ENCODE results near the gene PFN3. TPM values are rescaled to one million over a fixed set of nuclear protein-coding genes. Genes with fewer than 3 reads are reported as not detected.

Gene PFN3
- total RNA-seq, 2 donors from 2014 or later: not detected

DNA sequence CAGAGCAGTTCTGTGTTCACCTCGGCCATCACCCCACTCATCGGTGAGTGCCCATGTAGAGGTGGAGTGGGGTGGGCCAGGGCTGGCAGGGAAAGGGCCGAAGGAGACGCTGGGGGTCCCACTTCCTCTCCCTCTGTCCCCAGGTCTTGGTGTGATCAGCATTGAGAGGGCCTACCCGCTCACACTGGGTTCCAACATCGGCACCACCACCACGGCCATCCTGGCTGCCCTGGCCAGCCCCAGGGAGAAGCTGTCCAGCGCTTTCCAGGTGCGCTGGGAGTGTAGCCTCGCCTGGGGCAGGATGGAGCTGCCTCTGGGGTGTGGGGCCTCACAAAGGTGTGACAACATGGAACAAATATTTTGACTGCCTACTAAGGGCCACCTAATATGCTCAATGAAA is 3.7 kb downstream of the PFN3 start:
- H3K36me3 ChIP-seq: no peaks in the 10 kb centered on the region
- TF ChIP-seq, protein P1, sequence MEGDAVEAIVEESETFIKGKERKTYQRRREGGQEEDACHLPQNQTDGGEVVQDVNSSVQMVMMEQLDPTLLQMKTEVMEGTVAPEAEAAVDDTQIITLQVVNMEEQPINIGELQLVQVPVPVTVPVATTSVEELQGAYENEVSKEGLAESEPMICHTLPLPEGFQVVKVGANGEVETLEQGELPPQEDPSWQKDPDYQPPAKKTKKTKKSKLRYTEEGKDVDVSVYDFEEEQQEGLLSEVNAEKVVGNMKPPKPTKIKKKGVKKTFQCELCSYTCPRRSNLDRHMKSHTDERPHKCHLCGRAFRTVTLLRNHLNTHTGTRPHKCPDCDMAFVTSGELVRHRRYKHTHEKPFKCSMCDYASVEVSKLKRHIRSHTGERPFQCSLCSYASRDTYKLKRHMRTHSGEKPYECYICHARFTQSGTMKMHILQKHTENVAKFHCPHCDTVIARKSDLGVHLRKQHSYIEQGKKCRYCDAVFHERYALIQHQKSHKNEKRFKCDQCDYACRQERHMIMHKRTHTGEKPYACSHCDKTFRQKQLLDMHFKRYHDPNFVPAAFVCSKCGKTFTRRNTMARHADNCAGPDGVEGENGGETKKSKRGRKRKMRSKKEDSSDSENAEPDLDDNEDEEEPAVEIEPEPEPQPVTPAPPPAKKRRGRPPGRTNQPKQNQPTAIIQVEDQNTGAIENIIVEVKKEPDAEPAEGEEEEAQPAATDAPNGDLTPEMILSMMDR (IDR thresholded peaks at IDR 0.05): no peak
- H3K27ac ChIP-seq: no peak overlapping the region
- ATAC-seq (ENCODE audit: insufficient number of reproducible peaks, low FRiP score, low read depth) (no peak), DNase-seq (ENCODE audit: low spot score) (no peak)
- H3K4me3 ChIP-seq: no peak overlapping the region
- H3K9me3 ChIP-seq: no peaks in the 10 kb centered on the region
- peaks cover 26% of the 10 kb centered on the region for H3K27me3 ChIP-seq (replicated peaks; ENCODE audit: insufficient read depth)
- H3K4me1 ChIP-seq (ENCODE audit: control insufficient read depth in 1 of 2, low read depth in 2 of 2): peaks cover 0 to 11% of the 10 kb centered on the region in 2 donors

DNA sequence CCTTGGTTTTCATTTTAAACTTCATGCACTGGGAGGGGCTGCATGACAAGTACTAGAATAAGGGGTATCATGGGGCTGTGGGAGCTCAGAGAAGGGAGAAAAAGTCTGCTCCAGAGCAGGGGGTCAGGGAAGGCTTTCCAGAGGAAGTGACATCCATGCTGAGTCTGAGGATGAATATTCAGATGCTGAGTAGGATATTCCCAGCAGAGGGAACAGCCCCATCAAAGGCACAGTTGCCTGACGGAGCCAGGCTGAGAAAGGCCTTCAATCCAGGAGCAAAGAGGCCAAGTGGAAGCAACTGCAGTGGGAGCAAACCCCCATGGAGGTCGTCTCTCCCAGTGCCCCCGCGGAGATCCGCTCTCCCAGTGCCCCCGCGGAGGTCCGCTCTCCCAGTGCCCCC is 4.4 kb downstream of the PFN3 start:
- Histone ChIP-seq H3K9me3 (no peaks in the 10 kb centered on the region), H3K27me3 (replicated peaks; ENCODE audit: insufficient read depth) (peaks cover 18% of the 10 kb centered on the region), H3K4me3 (no peak overlapping the region), H3K27ac (no peak overlapping the region), H3K4me1 (ENCODE audit: control insufficient read depth in 1 of 2, low read depth in 2 of 2) (peaks cover 0 to 11% of the 10 kb centered on the region in 2 donors), H3K36me3 (no peaks in the 10 kb centered on the region)
- DNase-seq (ENCODE audit: low spot score) (no peak), ATAC-seq (ENCODE audit: insufficient number of reproducible peaks, low FRiP score, low read depth) (no peak)
- TF ChIP-seq, protein P1 (IDR thresholded peaks at IDR 0.05): no peak

DNA sequence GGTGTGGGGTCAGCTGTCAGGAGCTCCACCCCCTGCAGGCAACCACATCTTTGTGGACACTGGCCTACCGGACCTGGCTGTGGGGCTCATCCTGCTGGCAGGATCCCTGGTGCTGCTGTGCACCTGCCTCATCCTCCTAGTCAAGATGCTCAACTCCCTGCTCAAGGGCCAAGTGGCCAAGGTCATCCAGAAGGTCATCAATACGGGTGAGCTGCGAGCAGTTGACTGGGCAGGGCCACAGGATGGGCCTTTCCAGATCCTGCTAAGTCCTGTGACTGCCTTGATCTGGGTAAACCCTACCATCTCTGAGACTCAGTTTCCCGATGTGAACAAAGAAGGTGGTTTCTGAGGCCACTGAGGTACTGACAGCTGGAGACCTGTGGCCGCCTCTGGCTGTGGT is 6.5 kb downstream of the PFN3 start:
- Histone ChIP-seq H3K4me1 (ENCODE audit: control insufficient read depth in 1 of 2, low read depth in 2 of 2) (no peaks in the 10 kb centered on the region), H3K4me3 (no peak overlapping the region), H3K27ac (no peak overlapping the region), H3K27me3 (replicated peaks; ENCODE audit: insufficient read depth) (no peaks in the 10 kb centered on the region), H3K36me3 (no peaks in the 10 kb centered on the region), H3K9me3 (no peaks in the 10 kb centered on the region)
- DNase-seq (ENCODE audit: low spot score) (no peak), ATAC-seq (ENCODE audit: insufficient number of reproducible peaks, low FRiP score, low read depth) (no peak)
- TF ChIP-seq, protein P1 (IDR thresholded peaks at IDR 0.05): no peak

DNA sequence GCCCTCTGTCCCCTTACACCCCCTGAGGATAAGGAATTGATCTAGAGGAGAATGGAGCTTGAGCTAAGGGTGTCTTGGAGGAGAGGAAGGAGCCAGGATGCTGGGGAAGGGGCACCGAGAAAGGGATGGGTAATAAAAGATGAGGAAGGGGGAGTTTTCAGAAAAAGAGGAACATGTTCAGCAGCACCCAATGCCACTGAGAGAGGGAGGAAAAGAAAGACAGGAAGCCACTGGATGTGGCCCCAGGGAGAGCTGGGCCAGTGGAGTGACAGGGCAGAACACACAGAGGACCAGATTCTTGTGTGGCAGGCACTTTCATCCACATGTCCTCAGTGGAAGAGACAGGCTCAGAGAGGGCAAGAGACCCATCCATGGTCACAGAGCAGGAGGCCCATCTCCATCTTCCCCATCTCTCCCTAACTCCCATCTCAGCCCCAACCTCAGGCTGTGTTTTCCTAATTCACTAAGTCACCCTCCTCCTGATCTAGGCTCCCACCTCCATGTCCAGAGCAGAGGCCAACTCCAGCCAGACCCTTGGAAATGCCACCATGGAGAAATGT is 7.2 kb downstream of the PFN3 start:
- Histone ChIP-seq H3K36me3 (no peaks in the 10 kb centered on the region), H3K27me3 (replicated peaks; ENCODE audit: insufficient read depth) (no peaks in the 10 kb centered on the region), H3K27ac (no peak overlapping the region), H3K9me3 (no peaks in the 10 kb centered on the region), H3K4me1 (ENCODE audit: control insufficient read depth in 1 of 2, low read depth in 2 of 2) (no peaks in the 10 kb centered on the region), H3K4me3 (no peak overlapping the region)
- TF ChIP-seq, protein P1 (IDR thresholded peaks at IDR 0.05): no peak
- DNase-seq (ENCODE audit: low spot score) (no peak), ATAC-seq (ENCODE audit: insufficient number of reproducible peaks, low FRiP score, low read depth) (no peak)

DNA sequence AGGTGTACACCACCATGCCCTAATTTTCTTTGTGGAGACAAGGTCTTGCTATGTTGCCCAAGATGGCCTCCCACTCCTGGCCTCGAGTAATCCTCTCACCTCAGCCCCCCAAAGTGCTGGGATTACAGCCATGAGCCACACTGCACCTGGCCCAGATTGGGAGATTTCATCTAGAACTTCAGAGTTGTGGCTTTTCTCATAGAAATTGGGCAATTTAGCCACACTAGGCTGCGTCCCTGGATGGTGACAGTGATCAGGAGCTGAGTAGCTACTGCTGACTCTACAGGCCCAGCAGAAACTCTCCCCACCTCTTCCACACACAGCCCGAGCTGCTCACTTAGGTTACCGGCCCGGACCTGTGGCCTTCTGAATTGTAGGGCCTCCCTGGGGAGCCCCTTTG is 7.7 kb downstream of the PFN3 start:
- Histone ChIP-seq H3K9me3 (no peaks in the 10 kb centered on the region), H3K27me3 (replicated peaks; ENCODE audit: insufficient read depth) (no peaks in the 10 kb centered on the region), H3K4me3 (no peak overlapping the region), H3K36me3 (no peaks in the 10 kb centered on the region), H3K27ac (no peak overlapping the region), H3K4me1 (ENCODE audit: control insufficient read depth in 1 of 2, low read depth in 2 of 2) (no peaks in the 10 kb centered on the region)
- ATAC-seq (ENCODE audit: insufficient number of reproducible peaks, low FRiP score, low read depth) (no peak), DNase-seq (ENCODE audit: low spot score) (no peak)
- TF ChIP-seq, protein P1 (IDR thresholded peaks at IDR 0.05): no peak
